HL-60/S4 treated with phorbol 12-myristate 13-acetate at 8.2 ng/mL for 4 days and 3 days (cell line): ENCODE results near the gene SULT1C4.
"Not testable (repeated sequence)": the region's sequence is repeated elsewhere in the genome, so short reads cannot be mapped to it uniquely, and the experiment has no call there.

Experiments
- in situ Hi-C: fragments of 300-500 bp; cut with MboI; formaldehyde crosslinking; loops from 2 replicates; pipeline ENCODE4 v1.15.0; 2022; ENCODE audit warnings: low sequenced_read_pairs

Gene SULT1C4

GRCh38 chr2:108377815-108378630 is at the start of gene SULT1C4:
SULT1C4 (plus strand) TSS chr2:108377954; CDS start chr2:108378338, 384 bp downstream.
- in situ Hi-C loops, result no loop called here

GRCh38 chr2:108329771-108330170 is 48.0 kb upstream of the SULT1C4 start:
- in situ Hi-C loops, result no loop called here

- in situ Hi-C loops, result no loop called here
These were observed 46.8 kb upstream of the SULT1C4 start for GRCh38 chr2:108330979-108331378.

GRCh38 chr2:108345951-108346350 is 31.8 kb upstream of the SULT1C4 start:
- in situ Hi-C loops, result no loop called here

GRCh38 chr2:108346827-108347226 is 30.9 kb upstream of the SULT1C4 start:
- in situ Hi-C loops, result no loop called here

- in situ Hi-C loops, result no loop called here
These were observed 30.0 kb upstream of the SULT1C4 start for GRCh38 chr2:108347786-108348185.

GRCh38 chr2:108348816-108349570 is 28.8 kb upstream of the SULT1C4 start:
- in situ Hi-C loops, result no loop called here

GRCh38 chr2:108349571-108349928 is 28.2 kb upstream of the SULT1C4 start:
- in situ Hi-C loops, result no loop called here

GRCh38 chr2:108351889-108352288 is 25.9 kb upstream of the SULT1C4 start:
- in situ Hi-C loops, result no loop called here

- in situ Hi-C loops, result no loop called here
These were observed 23.6 kb upstream of the SULT1C4 start for GRCh38 chr2:108354136-108354535.

GRCh38 chr2:108355906-108356734 is 21.6 kb upstream of the SULT1C4 start:
- in situ Hi-C loops, result no loop called here

GRCh38 chr2:108359336-108359735 is 18.4 kb upstream of the SULT1C4 start:
- in situ Hi-C loops, result not testable (repeated sequence)

GRCh38 chr2:108360776-108361468 is 16.8 kb upstream of the SULT1C4 start:
- in situ Hi-C loops, result no loop called here

- in situ Hi-C loops, result no loop called here
These were observed 14.5 kb upstream of the SULT1C4 start for GRCh38 chr2:108363024-108363907.

- in situ Hi-C loops, result no loop called here
These were observed 13.9 kb upstream of the SULT1C4 start for GRCh38 chr2:108363908-108364225.

GRCh38 chr2:108364676-108365297 is 13.0 kb upstream of the SULT1C4 start:
- in situ Hi-C loops, result no loop called here

GRCh38 chr2:108365656-108366055 is 12.1 kb upstream of the SULT1C4 start:
- in situ Hi-C loops, result no loop called here

GRCh38 chr2:108367014-108367413 is 10.7 kb upstream of the SULT1C4 start:
- in situ Hi-C loops, result no loop called here

GRCh38 chr2:108367561-108368175 is 10.1 kb upstream of the SULT1C4 start:
- in situ Hi-C loops, result no loop called here
